Erythroblast (primary cell): ENCODE results near the gene WDR5.

Experiments
- GATA1 ChIP-seq: IDR thresholded peaks from 2 replicates; pipeline ENCODE4 v1.6.1; 2011; ENCODE audit warnings: low read depth, mild to moderate bottlenecking, control low read depth, low read length, moderate library complexity
- POLR2A ChIP-seq: IDR thresholded peaks from 2 replicates; pipeline ENCODE4 v1.6.1; 2011; ENCODE audit warnings: mild to moderate bottlenecking, low read length

GRCh38 chr9:134127616-134128015 is 8.3 kb upstream of the WDR5 start:
- TF ChIP-seq POLR2A (no peak), GATA1 (no peak)
